Keratinocyte (primary cell): ENCODE measurements around the gene AVL9. TPM values are rescaled to one million over a fixed set of nuclear protein-coding genes. Genes with fewer than 3 reads are reported as not detected.
"Not testable (repeated sequence)": the region's sequence is repeated elsewhere in the genome, so short reads cannot be mapped to it uniquely, and the experiment has no call there.

Experiments used
- DNase-seq: peaks from one replicate; pipeline ENCODE4 v3.0.0-alpha.2; 2011; ENCODE audit warnings: low read depth, missing footprints, low spot score
- FAIRE-seq: peaks from 2 replicates; lab custom pipeline; 2011; peaks lifted over from hg19 to GRCh38; lab: Jason Lieb, UNC
- H2AFZ ChIP-seq: 2 replicates; pipeline ENCODE4 v1.6.0; 2012; ENCODE audit warnings: low read length, control low read depth, inconsistent platforms; ENCODE audit not compliant: control insufficient read depth
- H3K27ac ChIP-seq: 2 replicates; pipeline ENCODE4 v1.5.1; 2011; ENCODE audit warnings: low read length; ENCODE audit not compliant: control insufficient read depth, insufficient read depth
- H3K27me3 ChIP-seq: 3 replicates; pipeline ENCODE4 v1.6.0; 2011; ENCODE audit warnings: low read length; ENCODE audit not compliant: control insufficient read depth, insufficient read depth; ENCODE audit errors: extremely low read depth
- H3K36me3 ChIP-seq, 2 experiments: 2 replicates in 1 of 2; 3 replicates in 1 of 2; pipeline ENCODE4 v1.5.1; 2011; ENCODE audit warnings: low read length in 2 of 2, mild to moderate bottlenecking in 1 of 2; ENCODE audit not compliant: control insufficient read depth in 2 of 2, insufficient read depth in 2 of 2; ENCODE audit errors: extremely low read depth in 1 of 2
- H3K4me1 ChIP-seq: 3 replicates; pipeline ENCODE4 v1.5.1; 2011; ENCODE audit warnings: low read length; ENCODE audit not compliant: control insufficient read depth, insufficient read depth; ENCODE audit errors: extremely low read depth
- H3K4me2 ChIP-seq: 3 replicates; pipeline ENCODE4 v1.6.0; 2011; ENCODE audit warnings: low read depth, low read length; ENCODE audit not compliant: control insufficient read depth, insufficient read depth; ENCODE audit errors: extremely low read depth
- H3K4me3 ChIP-seq, 3 experiments: fragments of 200-600 bp in 1 of 3; sonication (generic) in 1 of 3; 2 replicates in 2 of 3; 3 replicates in 1 of 3; pipeline ENCODE4 v1.5.1; 2011 to 2016; ENCODE audit warnings: low read length in 3 of 3, mild to moderate bottlenecking in 3 of 3, control low read depth in 2 of 3, inconsistent platforms in 1 of 3, low read depth in 1 of 3, mixed read lengths in 1 of 3, mixed run types in 1 of 3, moderate library complexity in 1 of 3; ENCODE audit not compliant: control insufficient read depth in 2 of 3, insufficient read depth in 2 of 3; ENCODE audit errors: extremely low read depth in 1 of 3
- H3K79me2 ChIP-seq: 2 replicates; pipeline ENCODE4 v1.6.0; 2012; ENCODE audit warnings: low read length; ENCODE audit not compliant: control insufficient read depth, insufficient read depth
- H3K9ac ChIP-seq: 3 replicates; pipeline ENCODE4 v1.6.0; 2011; ENCODE audit warnings: low read length; ENCODE audit not compliant: control insufficient read depth, insufficient read depth; ENCODE audit errors: extremely low read depth
- H3K9me1 ChIP-seq: 3 replicates; pipeline ENCODE4 v1.6.0; 2011; ENCODE audit warnings: low read length; ENCODE audit not compliant: control insufficient read depth, insufficient read depth; ENCODE audit errors: extremely low read depth
- H3K9me3 ChIP-seq: 2 replicates; pipeline ENCODE4 v1.5.1; 2012; ENCODE audit warnings: low read depth, low read length; ENCODE audit not compliant: control insufficient read depth
- H4K20me1 ChIP-seq: 3 replicates; pipeline ENCODE4 v1.6.0; 2011; ENCODE audit warnings: low read length; ENCODE audit not compliant: control insufficient read depth, insufficient read depth; ENCODE audit errors: extremely low read depth
- EZH2 ChIP-seq: IDR thresholded peaks from one replicate; pipeline ENCODE4 v1.6.1; 2012; ENCODE audit warnings: inconsistent platforms, mild to moderate bottlenecking, low read length, moderate library complexity
- dilution Hi-C: fragments of 300-500 bp; cut with MboI; formaldehyde crosslinking; loops from one replicate; pipeline ENCODE4 v1.7.0; 2020; ENCODE audit warnings: low sequenced_read_pairs; ENCODE audit not compliant: extremely low pct_ligation_motif_present
- polyA plus RNA-seq, 5 experiments: library from polyadenylated mRNA; depleted of rRNA in 3 of 5; stranded (reverse) in 3 of 5; stranded (forward) in 1 of 5; unstranded in 1 of 5; fragments of >200 nt; gene quantifications; 1 replicate in 1 of 5; 2 replicates in 3 of 5; 3 replicates in 1 of 5; pipeline versions ENCODE4 v1.2.1 to v1.2.3, GENCODE V29; 2011 to 2012; ENCODE audit warnings: missing spikeins in 2 of 5, low read depth in 1 of 5, low replicate concordance in 1 of 5
- TF ChIP-seq, protein P1 (sequence below), 3 experiments: IDR thresholded peaks in 1 of 3; conservative IDR thresholded peaks in 1 of 3; optimal IDR thresholded peaks in 1 of 3; 2 replicates in 2 of 3; 3 replicates in 1 of 3; pipeline versions ENCODE3 to v1.5.1; 2011; ENCODE audit warnings: low read length in 3 of 3, mild to moderate bottlenecking in 3 of 3, moderate library complexity in 2 of 3, control low read depth in 1 of 3, inconsistent platforms in 1 of 3; ENCODE audit not compliant: insufficient read depth in 2 of 3; ENCODE audit errors: extremely low read depth in 1 of 3

The AVL9 gene
- polyA plus RNA-seq, 1 donor (not counting 4 experiments of a cell fraction or from before 2014, with no cell fraction given): 22.2 TPM

DNA sequence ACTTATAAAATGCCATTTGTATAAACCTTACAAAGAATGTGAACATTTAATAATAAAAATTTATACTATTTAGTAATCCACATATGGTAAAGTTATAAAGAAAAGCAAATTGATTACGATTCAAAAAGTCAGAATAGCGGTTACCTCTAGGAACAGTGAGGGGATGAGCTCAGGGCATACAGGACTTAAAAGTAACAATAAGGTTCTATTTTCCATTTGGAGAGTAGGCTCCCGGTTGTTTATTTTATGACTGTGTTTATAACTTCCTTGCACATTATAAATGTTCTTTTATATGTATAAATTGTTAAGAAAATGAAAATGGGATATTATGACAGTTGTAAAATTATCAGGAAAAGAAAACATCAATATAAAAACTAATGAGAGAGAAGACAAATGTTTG is 135.7 kb downstream of the AVL9 start:
- Histone ChIP-seq H3K9me3 (no peaks in the 10 kb centered on the region), H3K4me1 (no peaks in the 10 kb centered on the region), H3K9me1 (no peaks in the 10 kb centered on the region), H3K9ac (no peak overlapping the region), H3K36me3 (no peaks in the 10 kb centered on the region), H3K79me2 (no peaks in the 10 kb centered on the region), H3K4me2 (no peak overlapping the region), H3K27ac (no peak overlapping the region), H3K4me3 (no peak overlapping the region), H2AFZ (no peak overlapping the region), H3K27me3 (no peaks in the 10 kb centered on the region), H4K20me1 (no peaks in the 10 kb centered on the region)
- dilution Hi-C loops: no loop called here
- FAIRE-seq: no peak
- no peak for DNase-seq
- TF ChIP-seq EZH2: no peak
- TF ChIP-seq, protein P1, sequence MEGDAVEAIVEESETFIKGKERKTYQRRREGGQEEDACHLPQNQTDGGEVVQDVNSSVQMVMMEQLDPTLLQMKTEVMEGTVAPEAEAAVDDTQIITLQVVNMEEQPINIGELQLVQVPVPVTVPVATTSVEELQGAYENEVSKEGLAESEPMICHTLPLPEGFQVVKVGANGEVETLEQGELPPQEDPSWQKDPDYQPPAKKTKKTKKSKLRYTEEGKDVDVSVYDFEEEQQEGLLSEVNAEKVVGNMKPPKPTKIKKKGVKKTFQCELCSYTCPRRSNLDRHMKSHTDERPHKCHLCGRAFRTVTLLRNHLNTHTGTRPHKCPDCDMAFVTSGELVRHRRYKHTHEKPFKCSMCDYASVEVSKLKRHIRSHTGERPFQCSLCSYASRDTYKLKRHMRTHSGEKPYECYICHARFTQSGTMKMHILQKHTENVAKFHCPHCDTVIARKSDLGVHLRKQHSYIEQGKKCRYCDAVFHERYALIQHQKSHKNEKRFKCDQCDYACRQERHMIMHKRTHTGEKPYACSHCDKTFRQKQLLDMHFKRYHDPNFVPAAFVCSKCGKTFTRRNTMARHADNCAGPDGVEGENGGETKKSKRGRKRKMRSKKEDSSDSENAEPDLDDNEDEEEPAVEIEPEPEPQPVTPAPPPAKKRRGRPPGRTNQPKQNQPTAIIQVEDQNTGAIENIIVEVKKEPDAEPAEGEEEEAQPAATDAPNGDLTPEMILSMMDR (optimal IDR thresholded peaks at IDR 0.05 in 1 of 3, IDR thresholded peaks at IDR 0.05 in 1 of 3, conservative IDR thresholded peaks at IDR 0.05 in 1 of 3; ENCODE audit: extremely low read depth in 1 of 3, insufficient read depth in 2 of 3, low read length in 3 of 3): no peak

DNA sequence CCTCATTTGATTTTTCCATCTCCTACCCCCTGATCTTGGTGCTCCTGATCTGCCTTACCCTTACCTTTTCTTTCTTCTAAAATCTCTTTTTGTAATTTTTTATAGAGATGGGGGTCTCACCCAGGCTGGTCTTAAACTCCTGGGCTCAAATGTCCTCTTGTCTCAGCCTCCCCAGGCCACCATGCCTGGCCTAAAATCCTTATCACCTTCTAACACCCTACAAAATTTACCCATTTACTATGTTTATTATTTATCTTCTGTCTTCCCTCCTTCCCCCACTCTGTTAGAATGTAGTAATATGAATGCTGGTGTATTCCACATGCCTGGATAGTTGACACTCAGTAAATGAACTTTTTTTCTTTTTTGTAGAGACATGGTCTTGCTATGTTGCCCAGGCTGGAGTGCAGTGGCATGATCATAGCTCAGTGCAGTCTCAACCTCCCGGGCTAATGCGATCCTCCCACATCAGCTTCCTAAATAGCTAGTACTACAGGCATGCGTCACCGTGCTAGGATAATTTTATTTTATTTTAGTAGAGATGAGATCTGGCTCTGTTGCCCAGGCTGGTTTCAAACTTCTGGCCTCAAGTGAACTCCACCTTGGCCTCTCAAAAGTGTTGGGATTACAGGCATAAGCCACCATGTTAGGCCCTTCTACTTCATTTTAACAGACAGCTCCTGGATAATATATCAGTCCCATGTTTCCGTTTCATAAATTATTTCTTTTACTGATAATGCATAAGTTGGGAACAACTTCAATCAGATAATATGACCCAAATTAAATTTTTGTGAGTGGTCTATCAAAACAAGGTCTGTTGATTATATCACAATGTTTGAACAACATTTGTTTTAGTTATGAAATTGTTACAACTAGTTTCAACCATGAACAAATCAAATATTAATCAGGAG is 136.6 kb downstream of the AVL9 start:
- H3K9ac ChIP-seq, DNase-seq, H4K20me1 ChIP-seq, H3K4me2 ChIP-seq, H3K9me1 ChIP-seq, dilution Hi-C loops, H3K9me3 ChIP-seq, FAIRE-seq, H2AFZ ChIP-seq, H3K4me3 ChIP-seq, H3K36me3 ChIP-seq, H3K27me3 ChIP-seq, H3K27ac ChIP-seq, H3K79me2 ChIP-seq, H3K4me1 ChIP-seq: not testable (repeated sequence)

DNA sequence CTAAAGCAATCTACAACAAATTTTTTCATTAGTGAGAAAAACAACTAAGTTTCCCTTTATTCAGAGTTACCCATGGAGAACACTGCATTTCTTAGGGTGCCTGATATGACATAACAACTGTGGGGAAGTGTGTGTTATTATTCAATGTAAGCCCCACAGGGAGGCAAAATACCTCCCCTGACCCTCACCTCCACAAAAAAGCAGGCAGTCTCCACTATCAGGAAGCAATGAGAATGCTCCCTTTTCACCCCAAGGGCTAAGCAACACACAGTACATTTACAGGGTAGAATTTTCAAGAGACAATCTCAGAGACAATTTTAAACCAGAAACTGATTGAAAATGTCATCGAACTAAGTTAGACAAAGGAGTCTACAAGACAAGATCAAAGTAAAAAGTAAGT is 138.2 kb downstream of the AVL9 start:
- H4K20me1 ChIP-seq, H3K4me2 ChIP-seq, H3K27me3 ChIP-seq, DNase-seq, H3K9me3 ChIP-seq, dilution Hi-C loops, H3K9ac ChIP-seq, H3K79me2 ChIP-seq, H3K27ac ChIP-seq, H3K4me3 ChIP-seq, H3K36me3 ChIP-seq, H3K4me1 ChIP-seq, H3K9me1 ChIP-seq, H2AFZ ChIP-seq: not testable (repeated sequence)
- peak; percentile 43 for FAIRE-seq

DNA sequence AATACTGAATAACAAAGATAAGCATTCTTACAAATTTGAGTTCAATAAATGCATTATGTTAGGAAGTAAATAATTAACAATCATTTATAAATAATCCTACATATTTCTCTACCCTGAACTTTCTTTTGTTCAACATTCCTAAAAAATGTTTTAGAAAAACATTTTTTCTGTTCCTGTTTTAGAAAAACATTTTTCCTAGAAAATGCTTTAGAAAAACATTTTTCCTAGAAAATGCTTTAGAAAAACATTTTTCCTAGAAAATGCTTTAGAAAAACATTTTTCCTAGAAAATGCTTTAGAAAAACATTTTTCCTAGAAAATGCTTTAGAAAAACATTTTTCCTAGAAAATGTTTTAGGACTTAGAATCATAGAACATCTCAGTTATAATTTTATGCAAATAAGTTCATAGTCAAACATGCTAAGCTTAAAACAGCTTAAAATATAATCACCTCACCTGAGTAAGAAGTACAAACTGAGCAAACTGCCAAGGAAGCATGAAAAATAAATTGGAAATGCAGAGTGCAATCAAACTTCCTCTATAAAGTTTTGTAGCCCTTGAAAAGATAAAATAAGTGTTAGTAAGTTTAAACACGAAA is 139.6 kb downstream of the AVL9 start:
- dilution Hi-C loops, H3K4me2 ChIP-seq, H3K79me2 ChIP-seq, H3K4me1 ChIP-seq, H3K27me3 ChIP-seq, H4K20me1 ChIP-seq, H3K27ac ChIP-seq, H2AFZ ChIP-seq, H3K4me3 ChIP-seq, H3K9me1 ChIP-seq, FAIRE-seq, H3K9me3 ChIP-seq, DNase-seq, H3K36me3 ChIP-seq, H3K9ac ChIP-seq: not testable (repeated sequence)
